DMS53 (cell line): ENCODE results near the gene SERINC2.
A peak's percentile ranks its signal among the peaks of the same experiment; 100 is the strongest.

ENCODE experiments used
- DNase-seq: peaks from one replicate; lab custom pipeline; 2025; lab: John Stamatoyannopoulos, UW

SERINC2 gene

GRCh38 chr1:31434101-31434871 is 21.3 kb downstream of the SERINC2 start:
- DNase-seq = no peak

- DNase-seq = no peak
Observed at GRCh38 chr1:31434979-31435378, 22.0 kb downstream of the SERINC2 start.

- no peak for DNase-seq
Observed at GRCh38 chr1:31435471-31436409, 22.7 kb downstream of the SERINC2 start.

DNA sequence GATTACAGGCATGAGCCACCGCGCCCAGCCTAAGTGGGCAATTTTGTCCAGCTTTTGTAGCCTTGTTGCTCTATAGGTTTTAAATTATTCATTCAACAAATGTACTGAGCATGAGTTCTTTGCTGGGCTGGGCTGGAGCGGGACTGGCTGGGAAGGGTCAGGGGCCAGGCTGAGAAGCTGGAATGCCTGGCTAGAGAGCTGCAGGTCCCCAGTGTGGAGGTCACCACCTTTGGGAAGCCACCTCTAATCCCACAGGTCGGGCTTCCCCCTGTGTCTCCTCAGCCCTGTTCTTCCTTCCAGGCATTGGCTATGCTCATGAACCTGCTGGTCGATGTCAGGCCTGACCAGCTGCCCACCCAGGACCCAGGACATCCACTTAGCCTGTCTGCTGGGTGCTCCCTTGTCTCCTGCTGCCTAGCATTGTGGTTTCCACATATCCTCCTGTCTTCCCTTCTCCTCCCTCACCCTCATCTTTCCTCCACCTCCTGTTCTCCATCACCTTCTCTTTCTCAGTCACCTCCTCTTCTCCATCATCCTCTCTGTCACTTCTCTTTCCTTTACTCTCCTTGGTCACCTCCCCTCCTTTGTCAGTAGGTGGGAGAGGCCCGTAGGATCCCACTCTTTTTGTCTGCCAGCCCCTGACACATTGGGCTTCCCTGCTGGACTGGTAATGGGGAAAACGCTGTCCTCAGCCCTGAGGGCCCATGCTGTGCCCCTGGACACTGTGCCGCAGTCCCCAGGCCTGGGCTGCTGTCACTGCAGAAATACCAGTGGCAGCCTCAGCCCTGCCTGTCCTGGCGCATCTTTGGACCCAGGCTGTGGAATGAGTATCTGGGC is 23.8 kb downstream of the SERINC2 start:
- DNase-seq = no peak

DNA sequence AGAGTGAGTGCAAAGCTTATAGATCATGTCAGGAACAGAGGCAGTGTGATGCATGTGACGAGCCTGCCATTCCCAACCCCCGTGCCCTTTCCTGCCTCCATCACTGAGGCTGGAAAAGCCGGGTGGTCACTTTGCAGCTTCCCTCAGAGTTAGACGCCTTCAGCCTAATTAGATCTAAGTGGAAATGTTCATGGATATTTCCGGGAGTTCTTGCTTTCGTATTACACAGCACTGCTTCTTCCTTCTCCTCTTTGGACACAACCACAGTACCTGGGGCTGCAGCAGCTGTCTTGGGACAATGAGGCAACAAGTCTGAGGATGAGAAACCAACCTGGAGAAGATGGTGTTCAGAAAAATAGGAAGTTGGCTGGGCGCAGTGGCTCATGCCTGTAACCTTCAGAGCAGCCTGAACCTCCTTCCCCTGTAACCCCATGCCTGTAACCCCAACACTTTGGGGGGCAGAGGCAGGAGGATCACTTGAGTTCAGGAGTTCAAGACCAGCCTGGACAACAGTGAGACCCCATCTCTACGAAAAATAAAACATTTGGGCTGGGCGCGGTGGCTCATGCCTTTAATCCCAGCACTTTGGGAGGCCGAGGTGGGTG is 24.5 kb downstream of the SERINC2 start:
- no peak for DNase-seq

GRCh38 chr1:31439276-31439675 is 26.3 kb downstream of the SERINC2 start:
- no peak for DNase-seq

DNA sequence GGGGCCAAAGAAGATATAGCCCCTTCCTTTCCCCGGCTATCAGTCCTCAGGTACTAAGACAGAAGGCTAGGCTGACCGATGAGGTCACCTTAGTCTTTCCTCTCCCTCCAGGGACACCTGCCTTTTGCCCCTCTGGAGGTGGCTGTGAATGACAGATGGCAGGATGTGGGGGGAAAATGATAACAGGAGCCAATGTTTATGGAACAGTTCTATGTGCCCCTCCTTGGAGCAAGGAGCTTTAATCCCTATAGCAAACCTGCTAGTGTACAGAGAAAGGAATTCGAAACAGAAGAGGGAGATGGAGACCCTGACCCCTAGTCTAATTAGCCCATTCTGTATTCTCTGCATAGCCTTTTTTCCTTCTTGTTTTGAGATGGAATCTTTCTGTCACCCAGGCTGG is 28.1 kb downstream of the SERINC2 start:
- DNase-seq = peak; percentile 91

DNA sequence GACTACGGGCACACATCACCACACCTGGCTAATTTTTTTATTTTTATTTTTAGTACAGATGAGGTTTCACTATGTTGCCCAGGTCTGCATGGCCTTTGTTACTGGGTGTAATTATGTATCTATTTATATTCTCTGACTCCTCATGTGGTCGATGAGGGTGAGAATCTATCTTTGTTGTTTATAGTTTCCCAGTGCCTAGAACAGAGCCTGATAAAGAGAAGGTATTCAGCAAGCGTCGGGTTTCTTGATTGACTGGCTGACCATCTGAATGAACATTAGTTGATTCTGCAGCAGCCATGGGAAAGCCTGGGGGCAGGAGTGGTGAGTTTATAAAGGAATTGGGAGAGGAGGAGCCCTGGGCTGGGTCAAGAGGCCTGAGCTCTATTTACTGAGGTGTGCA is 28.5 kb downstream of the SERINC2 start:
- DNase-seq = peak; percentile 53

GRCh38 chr1:31441970-31442647 is 29.1 kb downstream of the SERINC2 start:
- no peak for DNase-seq

- DNase-seq = peak; percentile 67
Observed at GRCh38 chr1:31442648-31442994, 29.6 kb downstream of the SERINC2 start.

DNA sequence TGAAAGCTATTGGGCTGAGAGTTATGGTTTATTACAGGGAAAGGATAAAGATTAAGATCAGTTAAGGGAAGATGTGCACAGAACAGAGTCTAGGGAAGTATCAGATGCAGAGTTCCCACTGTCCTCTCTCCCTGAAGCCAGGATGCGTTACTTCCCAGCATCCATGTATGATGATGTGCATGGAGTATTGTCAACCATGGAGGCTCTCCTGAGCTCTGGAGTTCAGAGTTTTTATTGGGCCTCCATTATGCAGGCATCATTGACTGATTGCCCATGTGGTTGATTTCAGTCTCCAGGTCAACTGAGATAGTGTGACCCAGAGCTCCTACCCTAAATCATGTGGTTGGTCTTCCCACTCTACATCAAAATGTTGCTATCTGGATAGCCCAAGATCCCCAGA is 30.7 kb downstream of the SERINC2 start:
- peak; percentile 47 for DNase-seq

- peak; percentile 81 for DNase-seq
Observed at GRCh38 chr1:31444725-31445448, 31.9 kb downstream of the SERINC2 start.

DNA sequence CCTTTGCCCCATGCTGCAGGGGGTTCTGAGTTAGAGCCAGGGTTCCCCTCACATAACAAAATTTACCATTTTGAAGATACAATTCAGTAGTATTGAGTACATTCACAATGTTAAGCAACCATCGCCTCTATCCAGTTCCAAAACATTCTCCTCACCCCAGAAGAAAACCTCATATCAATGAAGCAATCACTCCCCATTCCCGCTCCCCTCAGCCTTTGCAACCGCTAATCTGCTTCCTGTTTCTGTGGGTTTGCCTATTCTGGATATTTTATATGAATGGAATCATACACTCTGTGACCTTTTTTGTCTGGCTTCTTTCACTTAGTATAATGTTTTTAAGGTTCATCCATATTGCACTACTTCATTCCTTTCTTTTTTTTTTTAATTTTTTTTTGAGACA is 32.9 kb downstream of the SERINC2 start:
- DNase-seq = no peak

- peak; percentile 97 for DNase-seq
Observed at GRCh38 chr1:31447210-31447609, 34.2 kb downstream of the SERINC2 start.

DNA sequence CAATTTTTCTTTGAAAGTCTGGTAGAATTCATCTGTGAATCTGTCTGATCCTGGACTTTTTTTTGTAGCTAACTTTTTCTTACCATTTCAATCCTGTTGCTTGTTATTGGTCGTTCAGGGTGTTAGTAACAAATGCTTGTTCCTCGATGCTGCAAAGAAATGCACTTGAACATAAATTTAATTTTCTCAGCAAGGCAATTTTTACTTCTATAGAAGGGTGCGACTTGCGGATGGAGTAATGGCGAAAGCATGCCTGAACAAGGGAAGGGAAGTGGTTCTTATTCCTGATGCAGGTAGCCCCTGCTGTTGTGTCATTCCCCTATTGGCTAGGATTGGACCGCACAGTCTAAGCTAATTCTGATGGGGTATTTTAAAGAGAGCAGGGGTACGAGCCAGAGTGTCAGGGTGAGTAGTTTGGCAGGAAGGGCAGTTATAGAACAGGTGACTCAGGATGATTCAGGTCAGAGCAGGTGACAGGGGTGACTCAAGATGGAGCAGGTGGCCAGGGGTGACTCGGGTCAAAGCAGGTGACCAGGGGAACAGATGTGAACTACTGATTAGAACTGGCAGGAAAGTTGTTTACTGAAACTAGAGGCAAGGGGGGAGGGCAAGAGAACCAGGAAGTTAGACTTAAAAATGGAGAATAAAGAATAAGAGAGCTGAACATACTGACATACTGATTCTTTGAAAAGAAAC is 40.5 kb downstream of the SERINC2 start:
- peak; percentile 92 for DNase-seq

- DNase-seq = peak; percentile 44
Observed at GRCh38 chr1:31458287-31458896, 45.4 kb downstream of the SERINC2 start.

DNA sequence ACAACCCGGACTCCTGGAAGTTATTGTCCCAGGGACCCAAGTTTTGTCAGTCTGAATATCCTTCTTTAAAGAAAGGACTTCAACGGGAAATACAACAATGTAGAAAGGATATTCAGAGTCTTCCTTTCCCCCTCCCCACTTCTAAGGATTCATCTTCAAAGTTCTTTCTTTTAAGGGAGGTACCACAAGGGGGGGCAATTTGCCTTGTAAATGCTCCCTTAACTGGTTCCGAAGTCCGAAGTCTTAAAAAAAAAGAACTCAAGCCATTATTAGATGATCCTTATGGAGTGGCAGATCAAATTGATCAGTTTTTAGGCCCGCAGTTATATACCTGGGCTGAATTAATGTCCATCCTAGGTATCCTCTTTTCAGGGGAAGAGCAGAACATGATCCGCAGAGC is 47.0 kb downstream of the SERINC2 start:
- DNase-seq = peak; percentile 34

GRCh38 chr1:31467005-31467674 is 54.1 kb downstream of the SERINC2 start:
- DNase-seq = peak; percentile 90

GRCh38 chr1:31470794-31471315 is 57.8 kb downstream of the SERINC2 start:
- DNase-seq = peak; percentile 83
